A673 (cell line): ENCODE data around the gene IQCK. TPM values are rescaled to one million over a fixed set of nuclear protein-coding genes. Genes with fewer than 3 reads are reported as not detected.

Experiments
- BruUV-seq: library from RNA; stranded (reverse); fragments of 400-500 nt; replicated peaks from 2 replicates; lab custom pipeline; 2021; lab: Mats Ljungman, UMichigan
- CTCF ChIA-PET: fragments of 300-600 bp; sonication (Branson Sonifier 250); formaldehyde crosslinking; loops from one replicate; lab custom pipeline; 2022; ENCODE audit warnings: antibody characterized with exemption; lab: Charles Lee
- POLR2A ChIA-PET: fragments of 300-600 bp; sonication (Branson Sonifier 250); formaldehyde crosslinking; loops from one replicate; lab custom pipeline; 2022; ENCODE audit warnings: antibody characterized with exemption; ENCODE audit not compliant: low non-redundant PET; lab: Charles Lee
- DNase-seq: peaks from one replicate; pipeline ENCODE4 v3.0.0-alpha.2; 2015; ENCODE audit warnings: low spot score
- H3K27ac ChIP-seq: fragments of 200-600 bp; sonication (generic); 2 replicates; pipeline ENCODE4 v1.5.1; 2016; ENCODE audit warnings: mixed run types, low read depth, mild to moderate bottlenecking, mixed read lengths, antibody characterized with exemption, low read length; ENCODE audit not compliant: poor library complexity, severe bottlenecking
- H3K27me3 ChIP-seq: fragments of 200-600 bp; sonication (generic); replicated peaks from 2 replicates; pipeline ENCODE4 v1.6.1; 2017; ENCODE audit warnings: mixed run types, low read depth, mild to moderate bottlenecking, mixed read lengths, antibody characterized with exemption, low read length; ENCODE audit not compliant: insufficient read depth, poor library complexity
- H3K36me3 ChIP-seq: fragments of 200-600 bp; sonication (generic); 2 replicates; pipeline ENCODE4 v1.6.1; 2016; ENCODE audit warnings: mixed run types, mild to moderate bottlenecking, mixed read lengths, antibody characterized with exemption, low read length; ENCODE audit not compliant: insufficient read depth, poor library complexity, severe bottlenecking
- H3K4me1 ChIP-seq: fragments of 200-600 bp; sonication (generic); 2 replicates; pipeline ENCODE4 v1.6.1; 2017; ENCODE audit warnings: mixed run types, mild to moderate bottlenecking, mixed read lengths, antibody characterized with exemption, low read length; ENCODE audit not compliant: insufficient read depth, poor library complexity, severe bottlenecking
- H3K4me3 ChIP-seq: fragments of 200-600 bp; sonication (generic); 2 replicates; pipeline ENCODE4 v1.5.1; 2016; ENCODE audit warnings: low read depth, mixed run types, mild to moderate bottlenecking, mixed read lengths, low read length; ENCODE audit not compliant: poor library complexity, severe bottlenecking
- H3K9me3 ChIP-seq: fragments of 200-600 bp; sonication (generic); 2 replicates; pipeline ENCODE4 v1.6.1; 2016; ENCODE audit warnings: mixed run types, low read depth, mild to moderate bottlenecking, mixed read lengths, antibody characterized with exemption, low read length; ENCODE audit not compliant: poor library complexity, severe bottlenecking
- EZH2 ChIP-seq: fragments of 200-600 bp; sonication (generic); IDR thresholded peaks from 2 replicates; pipeline ENCODE4 v1.6.1; 2017; ENCODE audit warnings: borderline replicate concordance, low read depth, mild to moderate bottlenecking, mixed read lengths, antibody characterized with exemption, low read length; ENCODE audit not compliant: poor library complexity, severe bottlenecking
- intact Hi-C: fragments of 100-400 bp; cut with micrococcal nuclease; formaldehyde crosslinking; loops from one replicate; pipeline ENCODE4 v1.10.0; 2022; ENCODE audit not compliant: unreplicated experiment
- total RNA-seq: library from RNA; stranded (reverse); gene quantifications from 2 replicates; pipeline ENCODE4 v1.2.3, GENCODE V29; 2021
- TF ChIP-seq, protein P1 (sequence below): fragments of 300-800, 200-600 bp; sonication (generic); conservative IDR thresholded peaks from 2 replicates; pipeline ENCODE4 v1.5.1; 2017; ENCODE audit warnings: low read depth, mild to moderate bottlenecking, antibody characterized with exemption, low read length, moderate library complexity, mixed read lengths

The IQCK gene
- total RNA-seq, 1 experiment from 2014 or later = 11.2 TPM

DNA sequence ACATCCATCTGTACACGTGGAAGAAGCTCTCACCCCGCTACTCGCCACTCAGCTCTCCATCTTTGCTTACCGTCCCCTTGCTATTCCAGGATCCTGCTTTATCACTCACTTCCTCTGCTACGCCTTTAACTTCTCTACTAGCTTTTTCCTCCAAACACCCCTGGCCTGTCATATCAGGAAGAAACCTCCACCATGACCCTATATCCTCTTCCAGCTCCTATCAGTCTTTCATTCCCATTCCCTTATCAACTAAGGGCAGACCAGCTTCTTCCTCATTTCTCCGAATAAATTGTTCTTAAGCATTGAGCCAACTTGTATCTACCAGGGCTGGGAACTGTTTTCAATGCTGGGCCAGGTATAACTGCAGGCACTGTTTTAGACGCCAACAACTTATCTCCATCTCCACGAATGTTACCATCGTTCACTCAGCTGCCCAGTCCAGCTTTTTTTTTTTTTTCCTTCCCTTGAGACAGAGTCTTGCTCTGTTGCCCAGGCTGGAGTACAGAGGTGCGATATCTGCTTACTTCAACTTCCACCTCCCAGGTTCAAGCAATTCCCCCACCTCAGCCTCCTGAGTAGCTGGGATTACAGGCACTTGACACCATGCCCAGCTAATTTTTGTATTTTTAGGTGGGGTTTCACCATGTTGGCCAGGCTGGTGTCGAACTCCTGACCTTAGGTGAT, 4.3 kb downstream of the IQCK start:
- no peaks in the 10 kb centered on the region for H3K36me3 ChIP-seq
- H3K27me3 ChIP-seq = no peaks in the 10 kb centered on the region
- TF ChIP-seq, protein P1, sequence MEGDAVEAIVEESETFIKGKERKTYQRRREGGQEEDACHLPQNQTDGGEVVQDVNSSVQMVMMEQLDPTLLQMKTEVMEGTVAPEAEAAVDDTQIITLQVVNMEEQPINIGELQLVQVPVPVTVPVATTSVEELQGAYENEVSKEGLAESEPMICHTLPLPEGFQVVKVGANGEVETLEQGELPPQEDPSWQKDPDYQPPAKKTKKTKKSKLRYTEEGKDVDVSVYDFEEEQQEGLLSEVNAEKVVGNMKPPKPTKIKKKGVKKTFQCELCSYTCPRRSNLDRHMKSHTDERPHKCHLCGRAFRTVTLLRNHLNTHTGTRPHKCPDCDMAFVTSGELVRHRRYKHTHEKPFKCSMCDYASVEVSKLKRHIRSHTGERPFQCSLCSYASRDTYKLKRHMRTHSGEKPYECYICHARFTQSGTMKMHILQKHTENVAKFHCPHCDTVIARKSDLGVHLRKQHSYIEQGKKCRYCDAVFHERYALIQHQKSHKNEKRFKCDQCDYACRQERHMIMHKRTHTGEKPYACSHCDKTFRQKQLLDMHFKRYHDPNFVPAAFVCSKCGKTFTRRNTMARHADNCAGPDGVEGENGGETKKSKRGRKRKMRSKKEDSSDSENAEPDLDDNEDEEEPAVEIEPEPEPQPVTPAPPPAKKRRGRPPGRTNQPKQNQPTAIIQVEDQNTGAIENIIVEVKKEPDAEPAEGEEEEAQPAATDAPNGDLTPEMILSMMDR = no peak
- TF ChIP-seq EZH2 = no peak
- no peak overlapping the region for H3K27ac ChIP-seq
- intact Hi-C loops = no loop called here
- ChIA-PET CTCF (interaction anchor here (0.7 kb wide), 1 partner anchor 9 kb away, joined by 3 read pairs; no protein-coding TSS in a partner anchor), POLR2A (no interaction called here)
- BruUV-seq = no TSS peak
- H3K4me3 ChIP-seq = no peak overlapping the region
- H3K4me1 ChIP-seq = peaks cover 6% of the 10 kb centered on the region
- H3K9me3 ChIP-seq = no peaks in the 10 kb centered on the region
- DNase-seq = no peak

DNA sequence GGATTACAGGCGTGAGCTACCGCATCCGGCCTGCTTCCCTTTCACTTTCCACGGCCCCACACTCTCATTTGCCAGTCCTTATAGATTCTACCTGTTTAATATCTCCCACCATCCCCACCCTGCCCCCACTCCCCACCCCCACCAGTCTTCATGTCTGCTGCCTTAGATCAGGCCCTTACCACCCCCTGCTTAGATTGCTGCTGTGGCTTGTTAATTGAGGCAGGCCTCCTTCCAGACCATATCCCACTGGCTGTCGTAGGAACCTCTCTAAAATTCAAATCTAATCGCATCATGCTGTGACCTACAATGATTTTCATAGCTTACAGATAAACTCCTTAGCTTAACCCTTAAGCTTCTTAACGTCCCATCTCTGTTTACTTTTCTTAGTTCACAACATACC, 4.9 kb downstream of the IQCK start:
- peak; percentile 23 for DNase-seq
- no TSS peak for BruUV-seq
- no peaks in the 10 kb centered on the region for H3K27me3 ChIP-seq
- CTCF ChIA-PET = no interaction called here
- POLR2A ChIA-PET = no interaction called here
- no peak overlapping the region for H3K27ac ChIP-seq
- intact Hi-C loops = no loop called here
- H3K36me3 ChIP-seq = no peaks in the 10 kb centered on the region
- no peak overlapping the region for H3K4me3 ChIP-seq
- no peaks in the 10 kb centered on the region for H3K9me3 ChIP-seq
- no peak for TF ChIP-seq EZH2
- TF ChIP-seq, protein P1 = no peak
- H3K4me1 ChIP-seq = peaks cover 6% of the 10 kb centered on the region

DNA sequence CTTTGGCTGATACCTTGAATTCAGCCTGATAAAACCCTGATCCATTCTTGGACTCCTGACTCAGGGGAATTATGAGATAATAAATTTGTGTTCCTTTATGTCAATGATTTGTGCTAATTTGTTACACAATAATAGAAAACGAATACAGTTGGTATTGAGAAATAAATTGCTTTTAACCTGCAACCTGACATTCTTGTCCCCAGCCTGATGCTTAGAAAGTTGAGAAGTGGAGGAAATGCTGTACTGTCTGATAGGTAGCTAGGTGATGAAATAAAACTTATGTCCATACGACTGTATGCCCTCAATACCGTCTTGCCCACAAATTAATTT, 10.5 kb downstream of the IQCK start:
- no peak for TF ChIP-seq EZH2
- TF ChIP-seq, protein P1 = no peak
- BruUV-seq = no TSS peak
- ChIA-PET POLR2A (no interaction called here), CTCF (no interaction called here)
- H3K27me3 ChIP-seq = no peaks in the 10 kb centered on the region
- no peak for DNase-seq
- H3K4me1 ChIP-seq = no peaks in the 10 kb centered on the region
- H3K4me3 ChIP-seq = no peak overlapping the region
- H3K27ac ChIP-seq = no peak overlapping the region
- no peaks in the 10 kb centered on the region for H3K36me3 ChIP-seq
- intact Hi-C loops = no loop called here
- no peaks in the 10 kb centered on the region for H3K9me3 ChIP-seq
